WTC11 (cell line): ENCODE results near the gene STN1.

Experiments used
- ESRRA ChIP-seq: sonication (generic); formaldehyde crosslinking; IDR thresholded peaks from 2 replicates; pipeline ENCODE4 v1.8.1; 2022; ENCODE audit warnings: mild to moderate bottlenecking, missing genetic modification reagents, borderline replicate concordance
- TF ChIP-seq, protein P1 (sequence below): fragments of 250-450 bp; sonication (Bioruptor Pico); IDR thresholded peaks from 2 replicates; pipeline ENCODE4 v2.1.2; 2022; ENCODE audit warnings: mild to moderate bottlenecking, moderate library complexity
- TF ChIP-seq, protein P2 (sequence below): sonication (generic); formaldehyde crosslinking; conservative IDR thresholded peaks from 2 replicates; pipeline ENCODE4 v1.8.1; 2022; ENCODE audit warnings: mild to moderate bottlenecking, missing genetic modification reagents
- TF ChIP-seq, protein P3 (sequence below): fragments of 200-600 bp; IDR thresholded peaks from 2 replicates; pipeline ENCODE4 v1.8.0; 2022; ENCODE audit warnings: antibody characterized with exemption

DNA sequence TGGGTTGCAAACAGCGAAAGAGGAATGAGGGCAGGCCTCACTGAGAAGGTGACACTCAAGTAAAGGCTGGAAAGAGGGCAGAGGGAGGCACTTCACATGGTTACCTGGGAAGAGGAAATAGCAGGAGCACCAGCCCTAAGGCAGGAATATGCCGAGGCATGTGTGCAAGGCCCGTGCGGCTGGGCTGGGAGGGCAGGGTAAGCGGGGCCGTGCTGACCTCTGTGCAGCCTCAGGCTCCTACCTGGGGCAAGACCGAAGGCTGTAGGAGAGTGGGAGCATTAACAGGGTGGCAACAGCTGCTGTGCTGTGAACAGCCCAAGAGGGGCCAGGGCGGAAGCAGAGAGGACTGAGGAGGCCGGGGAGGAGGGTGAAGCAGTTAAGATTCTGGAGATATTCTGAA lies 38.6 kb downstream of the STN1 start:
- TF ChIP-seq, protein P1, sequence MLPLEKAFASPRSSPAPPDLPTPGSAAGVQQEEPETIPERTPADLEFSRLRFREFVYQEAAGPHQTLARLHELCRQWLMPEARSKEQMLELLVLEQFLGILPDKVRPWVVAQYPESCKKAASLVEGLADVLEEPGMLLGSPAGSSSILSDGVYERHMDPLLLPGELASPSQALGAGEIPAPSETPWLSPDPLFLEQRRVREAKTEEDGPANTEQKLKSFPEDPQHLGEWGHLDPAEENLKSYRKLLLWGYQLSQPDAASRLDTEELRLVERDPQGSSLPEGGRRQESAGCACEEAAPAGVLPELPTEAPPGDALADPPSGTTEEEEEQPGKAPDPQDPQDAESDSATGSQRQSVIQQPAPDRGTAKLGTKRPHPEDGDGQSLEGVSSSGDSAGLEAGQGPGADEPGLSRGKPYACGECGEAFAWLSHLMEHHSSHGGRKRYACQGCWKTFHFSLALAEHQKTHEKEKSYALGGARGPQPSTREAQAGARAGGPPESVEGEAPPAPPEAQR (CRISPR knock-in tag), result no peak
- TF ChIP-seq, protein P2, sequence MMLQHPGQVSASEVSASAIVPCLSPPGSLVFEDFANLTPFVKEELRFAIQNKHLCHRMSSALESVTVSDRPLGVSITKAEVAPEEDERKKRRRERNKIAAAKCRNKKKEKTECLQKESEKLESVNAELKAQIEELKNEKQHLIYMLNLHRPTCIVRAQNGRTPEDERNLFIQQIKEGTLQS (CRISPR knock-in tag), result no peak
- no peak for TF ChIP-seq ESRRA (CRISPR knock-in tag)
- TF ChIP-seq, protein P3, sequence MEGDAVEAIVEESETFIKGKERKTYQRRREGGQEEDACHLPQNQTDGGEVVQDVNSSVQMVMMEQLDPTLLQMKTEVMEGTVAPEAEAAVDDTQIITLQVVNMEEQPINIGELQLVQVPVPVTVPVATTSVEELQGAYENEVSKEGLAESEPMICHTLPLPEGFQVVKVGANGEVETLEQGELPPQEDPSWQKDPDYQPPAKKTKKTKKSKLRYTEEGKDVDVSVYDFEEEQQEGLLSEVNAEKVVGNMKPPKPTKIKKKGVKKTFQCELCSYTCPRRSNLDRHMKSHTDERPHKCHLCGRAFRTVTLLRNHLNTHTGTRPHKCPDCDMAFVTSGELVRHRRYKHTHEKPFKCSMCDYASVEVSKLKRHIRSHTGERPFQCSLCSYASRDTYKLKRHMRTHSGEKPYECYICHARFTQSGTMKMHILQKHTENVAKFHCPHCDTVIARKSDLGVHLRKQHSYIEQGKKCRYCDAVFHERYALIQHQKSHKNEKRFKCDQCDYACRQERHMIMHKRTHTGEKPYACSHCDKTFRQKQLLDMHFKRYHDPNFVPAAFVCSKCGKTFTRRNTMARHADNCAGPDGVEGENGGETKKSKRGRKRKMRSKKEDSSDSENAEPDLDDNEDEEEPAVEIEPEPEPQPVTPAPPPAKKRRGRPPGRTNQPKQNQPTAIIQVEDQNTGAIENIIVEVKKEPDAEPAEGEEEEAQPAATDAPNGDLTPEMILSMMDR, result no peak
